B cell (primary cell): Measurements from ENCODE around the gene FCSK. TPM values are rescaled to one million over a fixed set of nuclear protein-coding genes. Genes with fewer than 3 reads are reported as not detected.

Source experiments
- ATAC-seq: fragments of 200-7000 bp; cut with Tn5 transposase; one replicate; pipeline ENCODE4 v1.10.0; 2021; ENCODE audit warnings: low read depth, mild to moderate bottlenecking, moderate number of reproducible peaks, moderate library complexity
- CTCF ChIA-PET: fragments of 350-600 bp; sonication (Branson Sonifier 250); formaldehyde crosslinking; loops from one replicate; lab custom pipeline; 2021; ENCODE audit warnings: antibody characterized with exemption, inconsistent platforms; lab: Charles Lee
- POLR2A ChIA-PET: fragments of 350-600 bp; sonication (Branson Sonifier 250); formaldehyde crosslinking; loops from one replicate; lab custom pipeline; 2021; ENCODE audit warnings: antibody characterized with exemption; lab: Charles Lee
- DNase-seq: peaks from one replicate; pipeline ENCODE4 v3.0.0; 2013
- H2AFZ ChIP-seq: 2 replicates; pipeline ENCODE4 v1.6.1; 2012; ENCODE audit warnings: mild to moderate bottlenecking, low read depth, low read length; ENCODE audit not compliant: insufficient read depth, poor library complexity, severe bottlenecking
- H3K27ac ChIP-seq, 2 donors: 1 replicate in 1 of 2; 2 replicates in 1 of 2; pipeline ENCODE4 v1.5.1; 2012 to 2013; ENCODE audit warnings: low read length in 2 of 2, mild to moderate bottlenecking in 2 of 2, moderate library complexity in 1 of 2
- H3K27me3 ChIP-seq, 4 experiments: fragments of 200-600 bp in 1 of 4; sonication (generic) in 1 of 4; replicated peaks in 1 of 4; 1 replicate in 2 of 4; 2 replicates in 2 of 4; pipeline versions ENCODE4 v1.6.1 to v1.7.0; 2013 to 2016; ENCODE audit warnings: low read length in 3 of 4, mild to moderate bottlenecking in 2 of 4, mixed read lengths in 1 of 4, moderate library complexity in 1 of 4; ENCODE audit not compliant: insufficient read depth in 4 of 4, control insufficient read depth in 3 of 4; ENCODE audit errors: control extremely low read depth in 1 of 4
- H3K36me3 ChIP-seq, 2 experiments: replicated peaks in 1 of 2; 1 replicate in 1 of 2; 2 replicates in 1 of 2; pipeline versions ENCODE4 v1.6.1 to v1.7.1; 2013; ENCODE audit warnings: low read length in 1 of 2; ENCODE audit not compliant: insufficient read depth in 2 of 2, control insufficient read depth in 1 of 2; ENCODE audit errors: control extremely low read depth in 1 of 2, extremely low read depth in 1 of 2
- H3K4me1 ChIP-seq, 2 donors: fragments of 200-600 bp in 1 of 2; sonication (generic) in 1 of 2; 1 replicate in 1 of 2; 2 replicates in 1 of 2; pipeline versions ENCODE4 v1.5.1 to v1.6.1; 2013 to 2017; ENCODE audit warnings: low read length in 2 of 2; ENCODE audit not compliant: control insufficient read depth in 2 of 2, insufficient read depth in 2 of 2
- H3K4me2 ChIP-seq: replicated peaks from 2 replicates; pipeline ENCODE3; 2012; ENCODE audit warnings: mild to moderate bottlenecking, low read depth, low read length; ENCODE audit not compliant: poor library complexity, severe bottlenecking
- H3K4me3 ChIP-seq, 5 experiments: fragments of 200-600 bp in 1 of 5; sonication (generic) in 1 of 5; 1 replicate in 3 of 5; 2 replicates in 2 of 5; pipeline versions ENCODE4 v1.5.1 to v1.7.0; 2011 to 2016; ENCODE audit warnings: low read length in 4 of 5, mild to moderate bottlenecking in 4 of 5, low read depth in 2 of 5, control low read depth in 1 of 5, moderate library complexity in 1 of 5; ENCODE audit not compliant: insufficient read depth in 1 of 5; ENCODE audit errors: control extremely low read depth in 1 of 5, extremely low read depth in 1 of 5
- H3K79me2 ChIP-seq: fragments of 200-600 bp; sonication (generic); one replicate; pipeline ENCODE4 v1.6.0; 2016; ENCODE audit warnings: low read length; ENCODE audit not compliant: control insufficient read depth, insufficient read depth
- H3K9ac ChIP-seq: fragments of 200-600 bp; sonication (generic); 2 replicates; pipeline ENCODE4 v1.6.1; 2017; ENCODE audit warnings: mild to moderate bottlenecking, low read length, moderate library complexity
- H3K9me3 ChIP-seq, 3 donors: one replicate each; pipeline versions ENCODE4 v1.6.1 to v1.7.1; 2013; ENCODE audit warnings: low read length in 2 of 3; ENCODE audit not compliant: control insufficient read depth in 2 of 3, insufficient read depth in 1 of 3; ENCODE audit errors: control extremely low read depth in 1 of 3
- H4K20me1 ChIP-seq: 2 replicates; pipeline ENCODE4 v1.6.0; 2012; ENCODE audit warnings: mild to moderate bottlenecking, low read length; ENCODE audit not compliant: insufficient read depth, control insufficient read depth, poor library complexity, severe bottlenecking
- H3K27ac Mint-ChIP-seq: one replicate; pipeline ENCODE4 v1.8.0; 2021; ENCODE audit warnings: mixed read lengths
- H3K27me3 Mint-ChIP-seq: one replicate; pipeline ENCODE4 v1.8.0; 2021; ENCODE audit warnings: mixed read lengths
- H3K4me1 Mint-ChIP-seq: one replicate; pipeline ENCODE4 v1.8.0; 2021; ENCODE audit warnings: mixed read lengths
- H3K4me3 Mint-ChIP-seq: one replicate; pipeline ENCODE4 v1.8.0; 2021; ENCODE audit warnings: mixed read lengths
- H3K9me3 Mint-ChIP-seq: one replicate; pipeline ENCODE4 v1.8.0; 2022; ENCODE audit warnings: mixed read lengths; ENCODE audit not compliant: insufficient read depth
- EZH2 ChIP-seq: IDR thresholded peaks from 2 replicates; pipeline ENCODE4 v1.6.1; 2012; ENCODE audit warnings: borderline replicate concordance, low read depth, mild to moderate bottlenecking, moderate library complexity, low read length; ENCODE audit not compliant: insufficient read depth, poor library complexity, severe bottlenecking
- WGBS: methylation state at CpG from one replicate; pipeline ENCODE4 v1.1.5; 2013; ENCODE audit warnings: missing lambda C conversion rate; ENCODE audit not compliant: insufficient coverage; 5-methylcytosine and 5-hydroxymethylcytosine counted together
- intact Hi-C: fragments of 100-400 bp; cut with micrococcal nuclease; formaldehyde crosslinking; loops from one replicate; pipeline ENCODE4 v1.10.0; 2022
- polyA plus RNA-seq: library from polyadenylated mRNA; depleted of rRNA; stranded (reverse); fragments of >200 nt; gene quantifications from 2 replicates; pipeline ENCODE4 v1.2.3, GENCODE V29; 2012
- total RNA-seq, 2 donors: library from RNA; stranded (reverse); fragments of 120-200 nt in 1 of 2; gene quantifications; 1 replicate in 1 of 2; 2 replicates in 1 of 2; pipeline versions ENCODE4 v1.2.3 to v1.2.4, GENCODE V29; 2013 to 2022
- TF ChIP-seq, protein P1 (sequence below): fragments of 200-600 bp; IDR thresholded peaks from one replicate; pipeline ENCODE4 v1.8.0; 2022; ENCODE audit warnings: antibody characterized with exemption, mild to moderate bottlenecking

The FCSK gene
- total and polyA plus RNA-seq, 2 donors (not counting 1 experiment from before 2014, with no cell fraction given), result 19.4 to 24.8 TPM

DNA sequence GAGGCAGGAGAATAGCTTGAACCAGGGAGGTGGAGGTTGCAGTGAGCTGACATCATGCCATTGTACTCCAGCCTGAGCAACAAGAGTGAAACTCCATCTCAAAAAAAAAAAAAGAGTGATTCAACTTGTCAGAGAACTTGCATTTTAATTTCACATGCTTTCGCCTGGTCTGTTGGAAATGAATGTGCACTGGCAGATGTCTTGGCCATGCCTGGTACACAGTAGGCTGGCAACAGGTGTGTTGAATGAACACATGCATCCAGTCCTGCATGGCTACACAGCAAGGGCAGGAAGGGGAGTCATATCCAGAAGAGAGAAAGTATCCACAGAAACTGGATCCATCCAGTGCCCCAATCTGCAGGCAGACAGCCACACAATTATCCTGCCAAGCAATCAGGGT, 57.4 kb downstream of the FCSK start:
- no peak for DNase-seq
- Histone ChIP-seq H3K27ac (no peak overlapping the region), H3K36me3 (peaks cover 8 to 72% of the 10 kb centered on the region in 2 experiments), H3K4me2 (no peak overlapping the region), H3K27me3 (no peaks in the 10 kb centered on the region), H3K9me3 (no peaks in the 10 kb centered on the region), H2AFZ (no peak overlapping the region), H3K4me3 (no peak overlapping the region), H3K4me1 (peaks cover 3 to 5% of the 10 kb centered on the region in 2 donors), H4K20me1 (no peaks in the 10 kb centered on the region), H3K79me2 (no peaks in the 10 kb centered on the region), H3K9ac (no peak overlapping the region)
- no peak overlapping the region for H3K27ac Mint-ChIP-seq
- ATAC-seq, result no peak
- POLR2A ChIA-PET, result no interaction called here
- intact Hi-C loops, result no loop called here
- H3K27me3 Mint-ChIP-seq, result no peaks in the 10 kb centered on the region
- H3K9me3 Mint-ChIP-seq, result no peaks in the 10 kb centered on the region
- WGBS, result 100% methylated on average over 1 of the region's 1 CpG
- CTCF ChIA-PET, result no interaction called here
- H3K4me1 Mint-ChIP-seq, result peaks cover 7% of the 10 kb centered on the region
- no peak overlapping the region for H3K4me3 Mint-ChIP-seq
- TF ChIP-seq, protein P1, sequence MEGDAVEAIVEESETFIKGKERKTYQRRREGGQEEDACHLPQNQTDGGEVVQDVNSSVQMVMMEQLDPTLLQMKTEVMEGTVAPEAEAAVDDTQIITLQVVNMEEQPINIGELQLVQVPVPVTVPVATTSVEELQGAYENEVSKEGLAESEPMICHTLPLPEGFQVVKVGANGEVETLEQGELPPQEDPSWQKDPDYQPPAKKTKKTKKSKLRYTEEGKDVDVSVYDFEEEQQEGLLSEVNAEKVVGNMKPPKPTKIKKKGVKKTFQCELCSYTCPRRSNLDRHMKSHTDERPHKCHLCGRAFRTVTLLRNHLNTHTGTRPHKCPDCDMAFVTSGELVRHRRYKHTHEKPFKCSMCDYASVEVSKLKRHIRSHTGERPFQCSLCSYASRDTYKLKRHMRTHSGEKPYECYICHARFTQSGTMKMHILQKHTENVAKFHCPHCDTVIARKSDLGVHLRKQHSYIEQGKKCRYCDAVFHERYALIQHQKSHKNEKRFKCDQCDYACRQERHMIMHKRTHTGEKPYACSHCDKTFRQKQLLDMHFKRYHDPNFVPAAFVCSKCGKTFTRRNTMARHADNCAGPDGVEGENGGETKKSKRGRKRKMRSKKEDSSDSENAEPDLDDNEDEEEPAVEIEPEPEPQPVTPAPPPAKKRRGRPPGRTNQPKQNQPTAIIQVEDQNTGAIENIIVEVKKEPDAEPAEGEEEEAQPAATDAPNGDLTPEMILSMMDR, result no peak
- no peak for TF ChIP-seq EZH2

DNA sequence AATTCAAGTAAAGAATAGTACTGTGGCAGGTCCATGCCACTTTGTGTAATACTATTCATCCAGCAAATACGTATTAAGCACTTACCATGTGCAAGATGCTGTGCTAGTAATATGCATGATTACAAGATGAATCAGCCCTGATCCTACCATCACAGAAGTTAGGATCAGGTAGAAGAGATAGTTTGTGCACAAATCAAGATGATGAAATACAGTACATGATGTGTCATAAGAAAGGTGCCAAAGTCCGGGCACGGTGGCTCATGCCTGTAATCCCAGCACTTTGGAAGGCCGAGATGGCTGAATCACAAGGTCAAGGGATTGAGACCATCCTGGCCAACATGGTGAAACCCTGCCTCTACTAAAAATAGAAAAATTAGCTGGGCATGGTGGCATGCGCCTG, 58.1 kb downstream of the FCSK start:
- Histone ChIP-seq H3K4me2 (no peak overlapping the region), H3K4me3 (no peak overlapping the region), H3K27ac (no peak overlapping the region), H3K36me3 (peaks cover 8 to 77% of the 10 kb centered on the region in 2 experiments), H4K20me1 (no peaks in the 10 kb centered on the region), H3K27me3 (no peaks in the 10 kb centered on the region), H3K9ac (no peak overlapping the region), H3K9me3 (no peaks in the 10 kb centered on the region), H3K4me1 (peaks cover 3 to 5% of the 10 kb centered on the region in 2 donors), H3K79me2 (no peaks in the 10 kb centered on the region), H2AFZ (no peak overlapping the region)
- Mint-ChIP-seq H3K9me3 (no peaks in the 10 kb centered on the region), H3K27me3 (no peaks in the 10 kb centered on the region), H3K4me3 (no peak overlapping the region), H3K4me1 (peaks cover 7% of the 10 kb centered on the region), H3K27ac (no peak overlapping the region)
- DNase-seq (no peak), ATAC-seq (no peak)
- intact Hi-C loops, result no loop called here
- CTCF ChIA-PET, result no interaction called here
- WGBS, result 100% methylated on average over 4 of the region's 5 CpGs
- TF ChIP-seq, protein P1, result no peak
- TF ChIP-seq EZH2, result no peak
- POLR2A ChIA-PET, result no interaction called here
